Right lobe of liver (tissue), 4 donors: ENCODE measurements around the gene ADCY5.

ENCODE experiments used
- POLR2A ChIP-seq: fragments of 450-650 bp; IDR thresholded peaks from one replicate; pipeline ENCODE4 v1.6.1; 2017; ENCODE audit warnings: antibody characterized with exemption, mild to moderate bottlenecking
- TF ChIP-seq, protein P1 (sequence below), 4 donors: fragments of 200-600 bp in 3 of 4; fragments of 450-650 bp in 1 of 4; IDR thresholded peaks; one replicate each; pipeline versions ENCODE4 v1.5.1 to v1.8.0; 2016 to 2022; ENCODE audit warnings: antibody characterized with exemption in 4 of 4, mild to moderate bottlenecking in 2 of 4
- donor health status: DM: no; HTN: no; CAD: no.
- donor health status: DM: no; HTN: no; CAD: no.
- donor health status: DM: no; HTN: yes; CAD: no.

DNA sequence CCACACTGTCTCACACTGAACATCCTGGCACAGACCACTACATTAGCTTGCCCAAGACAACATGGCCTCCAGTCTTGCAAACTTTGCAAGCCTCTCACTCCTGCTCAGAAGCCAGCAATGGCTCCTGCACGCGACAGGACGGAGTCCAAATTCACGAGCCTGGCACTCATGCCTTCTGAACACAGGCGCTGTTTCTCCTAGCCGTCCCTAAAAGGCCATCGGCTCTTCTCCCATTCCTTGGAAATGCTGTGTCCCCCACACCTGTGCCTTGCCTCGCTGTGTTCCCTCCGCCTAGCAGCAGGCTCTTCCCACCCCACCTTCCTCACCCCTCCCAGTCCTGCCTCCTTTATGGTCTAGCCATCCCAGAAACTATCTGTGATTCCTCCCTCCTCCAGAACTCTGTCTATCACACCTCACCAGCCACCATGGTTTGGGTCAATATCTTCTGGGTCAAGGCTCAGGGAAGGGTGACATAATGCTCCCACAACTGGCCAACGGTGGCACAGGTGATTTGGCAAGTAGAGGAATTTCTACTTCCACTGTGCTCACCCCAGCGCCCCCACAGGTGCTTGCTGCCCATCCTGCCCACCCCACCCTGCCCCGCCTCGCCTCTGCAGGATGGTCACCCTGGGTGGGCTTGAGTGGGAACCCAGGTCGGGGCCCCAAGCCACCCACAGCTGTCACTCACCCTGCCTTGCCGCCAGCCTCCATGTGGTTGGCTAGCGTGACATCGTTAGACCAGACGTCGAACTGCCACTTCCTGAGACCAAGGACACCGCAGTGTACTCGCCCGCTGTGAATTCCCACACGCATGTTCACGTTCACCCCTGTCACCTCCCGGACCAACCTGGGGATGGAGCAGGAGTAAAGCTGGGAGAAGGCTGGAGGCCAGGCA lies 120.7 kb downstream of the ADCY5 start:
- TF ChIP-seq POLR2A: no peak
- TF ChIP-seq, protein P1, sequence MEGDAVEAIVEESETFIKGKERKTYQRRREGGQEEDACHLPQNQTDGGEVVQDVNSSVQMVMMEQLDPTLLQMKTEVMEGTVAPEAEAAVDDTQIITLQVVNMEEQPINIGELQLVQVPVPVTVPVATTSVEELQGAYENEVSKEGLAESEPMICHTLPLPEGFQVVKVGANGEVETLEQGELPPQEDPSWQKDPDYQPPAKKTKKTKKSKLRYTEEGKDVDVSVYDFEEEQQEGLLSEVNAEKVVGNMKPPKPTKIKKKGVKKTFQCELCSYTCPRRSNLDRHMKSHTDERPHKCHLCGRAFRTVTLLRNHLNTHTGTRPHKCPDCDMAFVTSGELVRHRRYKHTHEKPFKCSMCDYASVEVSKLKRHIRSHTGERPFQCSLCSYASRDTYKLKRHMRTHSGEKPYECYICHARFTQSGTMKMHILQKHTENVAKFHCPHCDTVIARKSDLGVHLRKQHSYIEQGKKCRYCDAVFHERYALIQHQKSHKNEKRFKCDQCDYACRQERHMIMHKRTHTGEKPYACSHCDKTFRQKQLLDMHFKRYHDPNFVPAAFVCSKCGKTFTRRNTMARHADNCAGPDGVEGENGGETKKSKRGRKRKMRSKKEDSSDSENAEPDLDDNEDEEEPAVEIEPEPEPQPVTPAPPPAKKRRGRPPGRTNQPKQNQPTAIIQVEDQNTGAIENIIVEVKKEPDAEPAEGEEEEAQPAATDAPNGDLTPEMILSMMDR (IDR thresholded peaks at IDR 0.05): no peak
